Endothelial cell (in vitro differentiated cells): ENCODE data around the gene FAM78B. TPM values are rescaled to one million over a fixed set of nuclear protein-coding genes. Genes with fewer than 3 reads are reported as not detected.

Experiments used
- DNase-seq: peaks from one replicate; pipeline ENCODE4 v3.0.0; 2021; ENCODE audit warnings: low spot score
- H3K27ac Mint-ChIP-seq: one replicate; pipeline ENCODE4 v1.8.0; 2021; ENCODE audit warnings: mixed read lengths, inconsistent platforms; ENCODE audit not compliant: unreplicated experiment
- H3K27me3 Mint-ChIP-seq: one replicate; pipeline ENCODE4 v1.8.0; 2021; ENCODE audit warnings: mild to moderate bottlenecking, moderate library complexity, mixed read lengths, inconsistent platforms; ENCODE audit not compliant: unreplicated experiment
- H3K36me3 Mint-ChIP-seq: one replicate; pipeline ENCODE4 v1.8.0; 2021; ENCODE audit warnings: mild to moderate bottlenecking, low read depth, mixed read lengths, inconsistent platforms; ENCODE audit not compliant: unreplicated experiment
- H3K4me1 Mint-ChIP-seq: one replicate; pipeline ENCODE4 v1.8.0; 2021; ENCODE audit warnings: mild to moderate bottlenecking, mixed read lengths, inconsistent platforms; ENCODE audit not compliant: unreplicated experiment
- H3K4me3 Mint-ChIP-seq: one replicate; pipeline ENCODE4 v1.8.0; 2021; ENCODE audit warnings: mild to moderate bottlenecking, mixed read lengths, inconsistent platforms; ENCODE audit not compliant: unreplicated experiment
- H3K9me3 Mint-ChIP-seq: one replicate; pipeline ENCODE4 v1.8.0; 2021; ENCODE audit warnings: mixed read lengths, inconsistent platforms; ENCODE audit not compliant: unreplicated experiment
- CTCF ChIP-seq: fragments of 200-600 bp; sonication (generic); IDR thresholded peaks from one replicate; pipeline ENCODE4 v1.5.0; 2021; ENCODE audit warnings: antibody characterized with exemption; ENCODE audit not compliant: unreplicated experiment
- total RNA-seq: library from RNA; stranded (reverse); fragmentation: NEBNext Ultra II Directional; extraction: Animal tissue kit (Norgen Biotek cat#: 25700); gene quantifications from one replicate; pipeline ENCODE4 v1.2.1, GENCODE V29; 2021; ENCODE audit not compliant: unreplicated experiment

Gene FAM78B
- total RNA-seq, 1 donor from 2014 or later: 1.3 TPM

DNA sequence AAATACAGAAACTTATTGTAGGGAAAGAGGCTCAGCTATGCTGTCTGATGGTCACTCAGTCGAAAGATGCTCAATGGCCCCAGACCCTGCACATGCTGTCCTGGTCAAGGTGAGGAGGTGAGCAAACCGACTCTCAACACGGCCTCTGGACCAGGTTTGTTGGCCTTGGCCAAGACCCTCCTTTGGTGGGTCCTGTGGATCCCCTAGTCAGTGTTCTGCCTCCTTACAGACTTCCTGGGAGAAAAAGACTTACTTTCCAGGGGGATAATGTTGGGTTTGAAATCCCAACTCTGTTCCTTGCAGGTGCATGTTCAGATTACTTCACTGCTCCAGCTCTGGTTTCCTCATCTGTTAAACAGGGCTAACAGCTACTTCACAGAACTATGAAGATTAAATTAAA lies 53.8 kb downstream of the FAM78B start:
- no peak for TF ChIP-seq CTCF
- no peaks in the 10 kb centered on the region for H3K4me1 Mint-ChIP-seq
- H3K4me3 Mint-ChIP-seq: no peak overlapping the region
- DNase-seq: no peak
- H3K27me3 Mint-ChIP-seq: no peaks in the 10 kb centered on the region
- no peaks in the 10 kb centered on the region for H3K9me3 Mint-ChIP-seq
- no peak overlapping the region for H3K27ac Mint-ChIP-seq
- H3K36me3 Mint-ChIP-seq: no peaks in the 10 kb centered on the region

GRCh38 chr1:166112425-166112824 lies 54.4 kb downstream of the FAM78B start:
- no peak for DNase-seq
- TF ChIP-seq CTCF: no peak
- Mint-ChIP-seq H3K4me1 (no peaks in the 10 kb centered on the region), H3K4me3 (no peak overlapping the region), H3K9me3 (no peaks in the 10 kb centered on the region), H3K27ac (no peak overlapping the region), H3K36me3 (no peaks in the 10 kb centered on the region), H3K27me3 (no peaks in the 10 kb centered on the region)

GRCh38 chr1:166111430-166111829 lies 55.4 kb downstream of the FAM78B start:
- DNase-seq: no peak
- Mint-ChIP-seq H3K27me3 (no peaks in the 10 kb centered on the region), H3K4me1 (no peaks in the 10 kb centered on the region), H3K9me3 (no peaks in the 10 kb centered on the region), H3K4me3 (no peak overlapping the region), H3K27ac (no peak overlapping the region), H3K36me3 (no peaks in the 10 kb centered on the region)
- TF ChIP-seq CTCF: no peak

DNA sequence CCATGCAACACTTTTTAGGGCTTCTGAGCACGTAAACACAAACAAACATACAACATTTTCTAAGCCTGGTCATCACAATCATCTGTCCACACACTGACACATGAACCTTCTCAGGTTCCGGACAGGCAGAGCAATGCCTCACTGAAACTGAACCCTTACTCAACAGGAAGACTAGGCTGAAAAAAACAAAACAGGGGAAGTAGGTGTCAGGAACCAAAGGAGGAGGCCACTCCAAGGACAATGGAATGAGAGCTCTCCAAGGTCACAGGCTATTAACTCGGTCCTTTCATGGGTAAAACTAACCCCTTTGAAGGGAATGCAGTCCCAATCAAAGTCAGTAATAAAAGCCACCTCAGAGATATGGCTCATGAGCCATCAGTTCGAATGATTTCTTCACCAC lies 76.6 kb downstream of the FAM78B start:
- H3K27ac Mint-ChIP-seq: no peak overlapping the region

GRCh38 chr1:166089804-166090203 lies 77.0 kb downstream of the FAM78B start:
- H3K9me3 Mint-ChIP-seq: no peaks in the 10 kb centered on the region
- H3K4me3 Mint-ChIP-seq: no peak overlapping the region
- peaks cover 13% of the 10 kb centered on the region for H3K27me3 Mint-ChIP-seq
- no peak for TF ChIP-seq CTCF
- no peak overlapping the region for H3K27ac Mint-ChIP-seq
- H3K4me1 Mint-ChIP-seq: peaks cover 61% of the 10 kb centered on the region
- DNase-seq: no peak
- H3K36me3 Mint-ChIP-seq: peaks cover 6% of the 10 kb centered on the region

More for the DNA sequence above, 76.6 kb downstream of the FAM78B start:
- H3K36me3 Mint-ChIP-seq: peaks cover 5% of the 10 kb centered on the region
- no peak for TF ChIP-seq CTCF
- no peak overlapping the region for H3K4me3 Mint-ChIP-seq
- H3K9me3 Mint-ChIP-seq: no peaks in the 10 kb centered on the region
- peaks cover 15% of the 10 kb centered on the region for H3K27me3 Mint-ChIP-seq
- H3K4me1 Mint-ChIP-seq: peaks cover 56% of the 10 kb centered on the region
- DNase-seq: no peak
